KMS-11 (cell line): ENCODE results near the gene STN1.

ENCODE experiments used
- H2AFZ ChIP-seq: fragments of 200-600 bp; sonication (generic); 2 replicates; pipeline ENCODE4 v1.6.1; 2016; ENCODE audit warnings: antibody characterized with exemption, mixed run types, low read depth
- H3K27ac ChIP-seq: fragments of 200-600 bp; sonication (generic); 2 replicates; pipeline ENCODE4 v1.6.1; 2016; ENCODE audit warnings: mild to moderate bottlenecking, mixed run types
- H3K27me3 ChIP-seq: fragments of 200-600 bp; sonication (generic); 2 replicates; pipeline ENCODE4 v1.6.1; 2017; ENCODE audit warnings: mild to moderate bottlenecking, low read depth, mixed run types, moderate library complexity; ENCODE audit not compliant: insufficient read depth
- H3K36me3 ChIP-seq: fragments of 200-600 bp; sonication (generic); 2 replicates; pipeline ENCODE4 v1.6.1; 2017; ENCODE audit warnings: mild to moderate bottlenecking, mixed run types; ENCODE audit not compliant: insufficient read depth
- H3K4me1 ChIP-seq: fragments of 200-600 bp; sonication (generic); 2 replicates; pipeline ENCODE4 v1.6.1; 2016; ENCODE audit warnings: mild to moderate bottlenecking, low read depth, mixed run types; ENCODE audit not compliant: poor library complexity, severe bottlenecking
- H3K4me2 ChIP-seq: fragments of 200-600 bp; sonication (generic); 2 replicates; pipeline ENCODE4 v1.7.0; 2016; ENCODE audit warnings: mild to moderate bottlenecking, mixed run types
- H3K4me3 ChIP-seq: fragments of 200-600 bp; sonication (generic); IDR thresholded peaks from 2 replicates; pipeline ENCODE4 v1.6.1; 2017; ENCODE audit warnings: low read depth, low read length, mixed read lengths; ENCODE audit not compliant: insufficient read depth
- H3K79me2 ChIP-seq: fragments of 200-600 bp; sonication (generic); 2 replicates; pipeline ENCODE4 v1.6.1; 2016; ENCODE audit warnings: low read depth, mixed run types; ENCODE audit not compliant: insufficient read depth
- H3K9ac ChIP-seq: fragments of 200-600 bp; sonication (generic); 2 replicates; pipeline ENCODE4 v1.6.1; 2016; ENCODE audit warnings: mild to moderate bottlenecking, mixed run types
- H4K20me1 ChIP-seq: fragments of 200-600 bp; sonication (generic); 2 replicates; pipeline ENCODE4 v1.6.1; 2016; ENCODE audit warnings: mild to moderate bottlenecking, mixed run types; ENCODE audit not compliant: insufficient read depth
- TF ChIP-seq, protein P1 (sequence below): fragments of 200-600 bp; sonication (generic); conservative IDR thresholded peaks from 2 replicates; pipeline ENCODE4 v1.6.1; 2017; ENCODE audit warnings: low read depth, mild to moderate bottlenecking, antibody characterized with exemption, low read length, moderate library complexity, mixed read lengths

The STN1 gene

DNA sequence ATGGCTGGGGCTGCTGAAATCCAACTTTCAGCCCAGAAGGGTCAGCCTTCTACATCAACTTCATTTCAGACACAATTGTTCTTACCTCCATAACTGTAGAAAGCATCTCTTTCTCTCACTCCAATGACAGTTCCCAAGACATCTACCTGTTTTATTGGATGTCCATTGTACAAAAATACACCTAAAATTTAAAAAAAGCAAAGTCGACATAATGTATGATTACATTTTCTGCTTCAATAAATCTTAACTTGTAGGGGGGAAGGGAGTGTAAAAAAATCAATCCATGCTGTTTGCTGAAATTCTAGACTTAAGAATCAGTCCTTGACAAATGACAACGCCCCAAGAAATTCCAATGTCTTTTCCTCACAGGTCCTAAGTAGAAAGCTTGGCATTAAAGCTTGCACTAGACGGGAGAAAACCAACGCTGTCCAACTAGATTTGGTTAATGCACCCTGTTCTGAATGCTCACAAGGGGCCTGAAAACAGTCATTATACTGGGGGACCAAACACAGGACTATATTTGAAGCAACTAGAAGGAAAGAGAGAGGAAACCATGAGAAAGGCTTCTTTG is 7.5 kb downstream of the STN1 start:
- Histone ChIP-seq H3K79me2 (no peaks in the 10 kb centered on the region), H3K27ac (no peak overlapping the region), H3K4me1 (peaks cover 32% of the 10 kb centered on the region), H3K27me3 (no peaks in the 10 kb centered on the region), H3K4me2 (no peak overlapping the region), H2AFZ (no peak overlapping the region), H4K20me1 (no peaks in the 10 kb centered on the region), H3K4me3 (no peak overlapping the region), H3K36me3 (no peaks in the 10 kb centered on the region), H3K9ac (no peak overlapping the region)
- TF ChIP-seq, protein P1, sequence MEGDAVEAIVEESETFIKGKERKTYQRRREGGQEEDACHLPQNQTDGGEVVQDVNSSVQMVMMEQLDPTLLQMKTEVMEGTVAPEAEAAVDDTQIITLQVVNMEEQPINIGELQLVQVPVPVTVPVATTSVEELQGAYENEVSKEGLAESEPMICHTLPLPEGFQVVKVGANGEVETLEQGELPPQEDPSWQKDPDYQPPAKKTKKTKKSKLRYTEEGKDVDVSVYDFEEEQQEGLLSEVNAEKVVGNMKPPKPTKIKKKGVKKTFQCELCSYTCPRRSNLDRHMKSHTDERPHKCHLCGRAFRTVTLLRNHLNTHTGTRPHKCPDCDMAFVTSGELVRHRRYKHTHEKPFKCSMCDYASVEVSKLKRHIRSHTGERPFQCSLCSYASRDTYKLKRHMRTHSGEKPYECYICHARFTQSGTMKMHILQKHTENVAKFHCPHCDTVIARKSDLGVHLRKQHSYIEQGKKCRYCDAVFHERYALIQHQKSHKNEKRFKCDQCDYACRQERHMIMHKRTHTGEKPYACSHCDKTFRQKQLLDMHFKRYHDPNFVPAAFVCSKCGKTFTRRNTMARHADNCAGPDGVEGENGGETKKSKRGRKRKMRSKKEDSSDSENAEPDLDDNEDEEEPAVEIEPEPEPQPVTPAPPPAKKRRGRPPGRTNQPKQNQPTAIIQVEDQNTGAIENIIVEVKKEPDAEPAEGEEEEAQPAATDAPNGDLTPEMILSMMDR, result no peak

GRCh38 chr10:103905441-103905840 is 12.5 kb downstream of the STN1 start:
- H2AFZ ChIP-seq, result no peak overlapping the region
- peaks cover 24% of the 10 kb centered on the region for H3K4me1 ChIP-seq
- TF ChIP-seq, protein P1, result no peak
- no peaks in the 10 kb centered on the region for H3K27me3 ChIP-seq
- no peak overlapping the region for H3K4me2 ChIP-seq
- H3K4me3 ChIP-seq, result no peak overlapping the region
- H3K27ac ChIP-seq, result no peak overlapping the region
- no peaks in the 10 kb centered on the region for H3K36me3 ChIP-seq
- no peaks in the 10 kb centered on the region for H4K20me1 ChIP-seq
- H3K79me2 ChIP-seq, result no peaks in the 10 kb centered on the region
- H3K9ac ChIP-seq, result no peak overlapping the region

DNA sequence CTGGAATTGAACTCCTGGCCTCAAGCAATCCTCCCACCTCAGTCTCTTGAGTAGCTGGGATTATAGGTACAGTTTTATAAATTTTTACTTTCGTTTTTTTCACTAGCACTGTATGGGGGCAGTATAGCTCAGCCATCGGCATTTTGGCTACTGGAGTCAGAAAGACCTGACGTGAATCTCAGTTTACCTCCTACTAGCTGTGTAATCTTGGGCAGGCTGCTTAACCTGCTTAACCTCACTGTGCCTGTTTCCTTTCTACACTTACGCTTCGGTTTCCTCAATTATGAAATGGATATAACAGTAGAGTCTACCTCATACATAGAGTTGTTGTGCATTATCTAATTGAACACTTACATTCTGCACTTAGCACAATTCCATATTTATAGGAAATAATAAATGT is 16.7 kb downstream of the STN1 start:
- Histone ChIP-seq H2AFZ (no peak overlapping the region), H3K27me3 (no peaks in the 10 kb centered on the region), H3K4me1 (no peaks in the 10 kb centered on the region), H3K79me2 (no peaks in the 10 kb centered on the region), H3K4me2 (no peak overlapping the region), H3K4me3 (no peak overlapping the region), H4K20me1 (no peaks in the 10 kb centered on the region), H3K27ac (no peak overlapping the region), H3K9ac (no peak overlapping the region), H3K36me3 (no peaks in the 10 kb centered on the region)
- TF ChIP-seq, protein P1, result no peak

- Histone ChIP-seq H3K9ac (no peak overlapping the region), H3K4me2 (no peak overlapping the region), H3K4me1 (peaks cover 14% of the 10 kb centered on the region), H3K27me3 (no peaks in the 10 kb centered on the region), H3K36me3 (no peaks in the 10 kb centered on the region), H4K20me1 (no peaks in the 10 kb centered on the region), H3K27ac (no peak overlapping the region), H3K4me3 (no peak overlapping the region), H3K79me2 (no peaks in the 10 kb centered on the region), H2AFZ (no peak overlapping the region)
- TF ChIP-seq, protein P1, result no peak
Observed at GRCh38 chr10:103899312-103899711, 18.7 kb downstream of the STN1 start.
